SK-N-SH treated with all-trans-retinoic acid at 6 μM for 48 hours (cell line): Measurements from ENCODE around the gene SLC25A23.

Experiments
- ATAC-seq: fragments of 200-7000 bp; cut with Tn5 transposase; 3 replicates; pipeline ENCODE4 v1.9.1; 2020; ENCODE audit warnings: mild to moderate bottlenecking, moderate library complexity
- ARNTL ChIP-seq: fragments of 450-650 bp; formaldehyde crosslinking; IDR thresholded peaks from 2 replicates; pipeline ENCODE4 v1.5.0; 2020; ENCODE audit warnings: low read depth, mild to moderate bottlenecking, moderate library complexity, borderline replicate concordance
- BACH2 ChIP-seq: fragments of 250-450 bp; sonication (Bioruptor Pico); IDR thresholded peaks from 2 replicates; pipeline ENCODE4 v1.9.0; 2021; ENCODE audit warnings: mild to moderate bottlenecking, borderline replicate concordance
- CSDC2 ChIP-seq: fragments of 250-450 bp; sonication (Bioruptor Pico); IDR thresholded peaks from 2 replicates; pipeline ENCODE4 v1.5.0; 2020; ENCODE audit warnings: mild to moderate bottlenecking, moderate library complexity
- ESRRG ChIP-seq: fragments of 250-450 bp; sonication (Bioruptor Pico); IDR thresholded peaks from 2 replicates; pipeline ENCODE4 v1.6.1; 2021; ENCODE audit warnings: mild to moderate bottlenecking
- OSR1 ChIP-seq: fragments of 250-450 bp; sonication (Bioruptor Pico); IDR thresholded peaks from 2 replicates; pipeline ENCODE4 v1.8.0; 2022; ENCODE audit warnings: moderate library complexity, mild to moderate bottlenecking, inconsistent platforms
- PPARA ChIP-seq: fragments of 250-450 bp; sonication (Bioruptor Pico); IDR thresholded peaks from 2 replicates; pipeline ENCODE4 v1.5.0; 2020; ENCODE audit warnings: mild to moderate bottlenecking, borderline replicate concordance
- RARB ChIP-seq: fragments of 250-450 bp; sonication (Bioruptor Pico); IDR thresholded peaks from 2 replicates; pipeline ENCODE4 v1.8.0; 2021; ENCODE audit warnings: mild to moderate bottlenecking, moderate library complexity
- SNAI2 ChIP-seq: fragments of 250-450 bp; sonication (Bioruptor Pico); IDR thresholded peaks from 2 replicates; pipeline ENCODE4 v1.5.0; 2020; ENCODE audit warnings: mild to moderate bottlenecking, moderate library complexity
- TCF4 ChIP-seq: fragments of 250-450 bp; sonication (Bioruptor Pico); IDR thresholded peaks from 2 replicates; pipeline ENCODE4 v1.8.0; 2021; ENCODE audit warnings: mild to moderate bottlenecking, moderate library complexity, borderline replicate concordance
- ZFP3 ChIP-seq: fragments of 250-450 bp; sonication (Bioruptor Pico); IDR thresholded peaks from 2 replicates; pipeline ENCODE4 v1.5.0; 2020; ENCODE audit warnings: mild to moderate bottlenecking, moderate library complexity
- ZFP30 ChIP-seq: fragments of 450-650 bp; formaldehyde crosslinking; IDR thresholded peaks from 2 replicates; pipeline ENCODE4 v1.5.0; 2022; ENCODE audit warnings: mild to moderate bottlenecking, moderate library complexity
- ZNF565 ChIP-seq: fragments of 450-650 bp; formaldehyde crosslinking; conservative IDR thresholded peaks from 2 replicates; pipeline ENCODE4 v1.5.0; 2020; ENCODE audit warnings: low read depth, mild to moderate bottlenecking, moderate library complexity
- ZNF70 ChIP-seq: fragments of 450-650 bp; formaldehyde crosslinking; IDR thresholded peaks from 2 replicates; pipeline ENCODE4 v1.5.0; 2020; ENCODE audit warnings: mild to moderate bottlenecking, moderate library complexity
- ZNF8 ChIP-seq: fragments of 450-650 bp; formaldehyde crosslinking; IDR thresholded peaks from 2 replicates; pipeline ENCODE4 v1.5.0; 2020; ENCODE audit warnings: mild to moderate bottlenecking, moderate library complexity
- TF ChIP-seq, protein P1 (sequence below): fragments of 250-450 bp; sonication (Bioruptor Pico); IDR thresholded peaks from 2 replicates; pipeline ENCODE4 v1.5.1; 2020; ENCODE audit warnings: low read depth, mild to moderate bottlenecking, moderate library complexity
- TF ChIP-seq, protein P2 (sequence below): fragments of 250-450 bp; sonication (Bioruptor Pico); IDR thresholded peaks from 2 replicates; pipeline ENCODE4 v1.8.0; 2020; ENCODE audit warnings: mild to moderate bottlenecking, moderate library complexity, borderline replicate concordance
- TF ChIP-seq, protein P3 (sequence below): fragments of 250-450 bp; sonication (Bioruptor Pico); IDR thresholded peaks from 2 replicates; pipeline ENCODE4 v1.5.0; 2020; ENCODE audit warnings: mild to moderate bottlenecking, moderate library complexity
- TF ChIP-seq, protein P4 (sequence below): fragments of 250-450 bp; sonication (Bioruptor Pico); IDR thresholded peaks from 2 replicates; pipeline ENCODE4 v1.8.0; 2021; ENCODE audit warnings: low read depth, mild to moderate bottlenecking, moderate library complexity, borderline replicate concordance
- TF ChIP-seq, protein P5 (sequence below): fragments of 250-450 bp; sonication (Bioruptor Pico); IDR thresholded peaks from 2 replicates; pipeline ENCODE4 v1.5.1; 2021; ENCODE audit warnings: mild to moderate bottlenecking, moderate library complexity

Gene SLC25A23

DNA sequence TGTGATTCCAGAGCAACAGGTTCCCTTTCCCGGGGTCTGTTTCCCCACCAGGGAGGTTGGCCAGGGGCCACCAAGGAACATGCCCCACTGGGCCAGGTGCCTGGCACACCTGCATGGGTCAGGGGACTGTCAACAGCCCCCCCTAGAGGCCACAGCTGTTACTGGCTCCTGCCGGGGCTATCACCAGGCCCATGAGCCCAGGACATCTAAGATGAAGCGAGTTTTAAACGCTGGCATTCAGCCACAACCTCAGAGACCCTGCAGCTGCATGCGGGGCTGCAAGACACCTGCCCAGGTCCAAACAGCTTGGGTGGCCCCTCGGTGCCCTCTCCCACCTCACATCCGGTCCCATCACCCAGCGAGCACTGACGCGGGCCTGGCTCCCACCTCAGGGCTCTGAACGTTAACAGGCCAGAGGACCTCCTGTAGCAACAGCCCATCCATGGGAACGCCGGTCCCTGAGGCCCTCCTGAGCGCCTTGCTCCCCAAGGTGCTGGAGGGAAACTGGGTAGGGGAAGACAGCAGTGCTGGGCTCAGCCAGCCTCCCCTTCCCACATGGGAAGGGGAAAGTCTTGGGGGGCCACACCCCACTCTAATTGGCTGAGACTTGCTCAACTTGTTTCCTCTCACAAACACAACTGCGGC lies 47.0 kb downstream of the SLC25A23 start (continued):
- TF ChIP-seq, protein P1, sequence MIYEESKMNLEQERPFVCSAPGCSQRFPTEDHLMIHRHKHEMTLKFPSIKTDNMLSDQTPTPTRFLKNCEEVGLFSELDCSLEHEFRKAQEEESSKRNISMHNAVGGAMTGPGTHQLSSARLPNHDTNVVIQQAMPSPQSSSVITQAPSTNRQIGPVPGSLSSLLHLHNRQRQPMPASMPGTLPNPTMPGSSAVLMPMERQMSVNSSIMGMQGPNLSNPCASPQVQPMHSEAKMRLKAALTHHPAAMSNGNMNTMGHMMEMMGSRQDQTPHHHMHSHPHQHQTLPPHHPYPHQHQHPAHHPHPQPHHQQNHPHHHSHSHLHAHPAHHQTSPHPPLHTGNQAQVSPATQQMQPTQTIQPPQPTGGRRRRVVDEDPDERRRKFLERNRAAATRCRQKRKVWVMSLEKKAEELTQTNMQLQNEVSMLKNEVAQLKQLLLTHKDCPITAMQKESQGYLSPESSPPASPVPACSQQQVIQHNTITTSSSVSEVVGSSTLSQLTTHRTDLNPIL, result no peak
- TF ChIP-seq, protein P2, sequence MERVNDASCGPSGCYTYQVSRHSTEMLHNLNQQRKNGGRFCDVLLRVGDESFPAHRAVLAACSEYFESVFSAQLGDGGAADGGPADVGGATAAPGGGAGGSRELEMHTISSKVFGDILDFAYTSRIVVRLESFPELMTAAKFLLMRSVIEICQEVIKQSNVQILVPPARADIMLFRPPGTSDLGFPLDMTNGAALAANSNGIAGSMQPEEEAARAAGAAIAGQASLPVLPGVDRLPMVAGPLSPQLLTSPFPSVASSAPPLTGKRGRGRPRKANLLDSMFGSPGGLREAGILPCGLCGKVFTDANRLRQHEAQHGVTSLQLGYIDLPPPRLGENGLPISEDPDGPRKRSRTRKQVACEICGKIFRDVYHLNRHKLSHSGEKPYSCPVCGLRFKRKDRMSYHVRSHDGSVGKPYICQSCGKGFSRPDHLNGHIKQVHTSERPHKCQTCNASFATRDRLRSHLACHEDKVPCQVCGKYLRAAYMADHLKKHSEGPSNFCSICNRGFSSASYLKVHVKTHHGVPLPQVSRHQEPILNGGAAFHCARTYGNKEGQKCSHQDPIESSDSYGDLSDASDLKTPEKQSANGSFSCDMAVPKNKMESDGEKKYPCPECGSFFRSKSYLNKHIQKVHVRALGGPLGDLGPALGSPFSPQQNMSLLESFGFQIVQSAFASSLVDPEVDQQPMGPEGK (CRISPR knock-in tag), result no peak

DNA sequence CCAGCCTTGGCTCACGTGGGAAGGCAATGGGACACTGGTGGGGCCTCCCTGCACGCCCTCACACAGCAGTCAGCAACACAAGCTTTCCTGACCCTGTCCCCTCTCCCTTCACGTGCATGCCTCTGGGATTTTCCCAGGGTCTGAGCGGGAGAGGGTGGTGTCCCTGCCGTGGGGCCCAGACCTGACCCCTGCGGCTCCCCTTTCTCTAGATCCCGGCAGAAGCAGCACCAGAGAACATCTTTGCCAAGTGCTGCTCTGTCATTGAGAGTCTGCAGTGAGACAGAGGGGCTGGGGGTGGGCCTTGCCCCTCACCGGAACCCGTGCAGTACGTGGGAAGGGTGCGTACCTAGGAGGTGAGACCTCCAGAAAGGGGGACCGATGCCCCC lies 47.5 kb downstream of the SLC25A23 start:
- peak; percentile 23 for ATAC-seq
- TF ChIP-seq, protein P3, sequence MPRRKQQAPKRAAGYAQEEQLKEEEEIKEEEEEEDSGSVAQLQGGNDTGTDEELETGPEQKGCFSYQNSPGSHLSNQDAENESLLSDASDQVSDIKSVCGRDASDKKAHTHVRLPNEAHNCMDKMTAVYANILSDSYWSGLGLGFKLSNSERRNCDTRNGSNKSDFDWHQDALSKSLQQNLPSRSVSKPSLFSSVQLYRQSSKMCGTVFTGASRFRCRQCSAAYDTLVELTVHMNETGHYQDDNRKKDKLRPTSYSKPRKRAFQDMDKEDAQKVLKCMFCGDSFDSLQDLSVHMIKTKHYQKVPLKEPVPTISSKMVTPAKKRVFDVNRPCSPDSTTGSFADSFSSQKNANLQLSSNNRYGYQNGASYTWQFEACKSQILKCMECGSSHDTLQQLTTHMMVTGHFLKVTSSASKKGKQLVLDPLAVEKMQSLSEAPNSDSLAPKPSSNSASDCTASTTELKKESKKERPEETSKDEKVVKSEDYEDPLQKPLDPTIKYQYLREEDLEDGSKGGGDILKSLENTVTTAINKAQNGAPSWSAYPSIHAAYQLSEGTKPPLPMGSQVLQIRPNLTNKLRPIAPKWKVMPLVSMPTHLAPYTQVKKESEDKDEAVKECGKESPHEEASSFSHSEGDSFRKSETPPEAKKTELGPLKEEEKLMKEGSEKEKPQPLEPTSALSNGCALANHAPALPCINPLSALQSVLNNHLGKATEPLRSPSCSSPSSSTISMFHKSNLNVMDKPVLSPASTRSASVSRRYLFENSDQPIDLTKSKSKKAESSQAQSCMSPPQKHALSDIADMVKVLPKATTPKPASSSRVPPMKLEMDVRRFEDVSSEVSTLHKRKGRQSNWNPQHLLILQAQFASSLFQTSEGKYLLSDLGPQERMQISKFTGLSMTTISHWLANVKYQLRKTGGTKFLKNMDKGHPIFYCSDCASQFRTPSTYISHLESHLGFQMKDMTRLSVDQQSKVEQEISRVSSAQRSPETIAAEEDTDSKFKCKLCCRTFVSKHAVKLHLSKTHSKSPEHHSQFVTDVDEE (CRISPR knock-in tag), result no peak
- TF ChIP-seq ZFP30 (CRISPR knock-in tag) (no peak), ZNF8 (CRISPR knock-in tag) (no peak), ZNF70 (CRISPR knock-in tag) (no peak)
- TF ChIP-seq, protein P4, sequence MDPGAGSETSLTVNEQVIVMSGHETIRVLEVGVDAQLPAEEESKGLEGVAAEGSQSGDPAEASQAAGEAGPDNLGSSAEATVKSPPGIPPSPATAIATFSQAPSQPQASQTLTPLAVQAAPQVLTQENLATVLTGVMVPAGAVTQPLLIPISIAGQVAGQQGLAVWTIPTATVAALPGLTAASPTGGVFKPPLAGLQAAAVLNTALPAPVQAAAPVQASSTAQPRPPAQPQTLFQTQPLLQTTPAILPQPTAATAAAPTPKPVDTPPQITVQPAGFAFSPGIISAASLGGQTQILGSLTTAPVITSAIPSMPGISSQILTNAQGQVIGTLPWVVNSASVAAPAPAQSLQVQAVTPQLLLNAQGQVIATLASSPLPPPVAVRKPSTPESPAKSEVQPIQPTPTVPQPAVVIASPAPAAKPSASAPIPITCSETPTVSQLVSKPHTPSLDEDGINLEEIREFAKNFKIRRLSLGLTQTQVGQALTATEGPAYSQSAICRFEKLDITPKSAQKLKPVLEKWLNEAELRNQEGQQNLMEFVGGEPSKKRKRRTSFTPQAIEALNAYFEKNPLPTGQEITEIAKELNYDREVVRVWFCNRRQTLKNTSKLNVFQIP (CRISPR knock-in tag), result no peak
- TF ChIP-seq, protein P5, sequence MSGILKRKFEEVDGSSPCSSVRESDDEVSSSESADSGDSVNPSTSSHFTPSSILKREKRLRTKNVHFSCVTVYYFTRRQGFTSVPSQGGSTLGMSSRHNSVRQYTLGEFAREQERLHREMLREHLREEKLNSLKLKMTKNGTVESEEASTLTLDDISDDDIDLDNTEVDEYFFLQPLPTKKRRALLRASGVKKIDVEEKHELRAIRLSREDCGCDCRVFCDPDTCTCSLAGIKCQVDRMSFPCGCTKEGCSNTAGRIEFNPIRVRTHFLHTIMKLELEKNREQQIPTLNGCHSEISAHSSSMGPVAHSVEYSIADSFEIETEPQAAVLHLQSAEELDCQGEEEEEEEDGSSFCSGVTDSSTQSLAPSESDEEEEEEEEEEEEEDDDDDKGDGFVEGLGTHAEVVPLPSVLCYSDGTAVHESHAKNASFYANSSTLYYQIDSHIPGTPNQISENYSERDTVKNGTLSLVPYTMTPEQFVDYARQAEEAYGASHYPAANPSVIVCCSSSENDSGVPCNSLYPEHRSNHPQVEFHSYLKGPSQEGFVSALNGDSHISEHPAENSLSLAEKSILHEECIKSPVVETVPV (CRISPR knock-in tag), result no peak

DNA sequence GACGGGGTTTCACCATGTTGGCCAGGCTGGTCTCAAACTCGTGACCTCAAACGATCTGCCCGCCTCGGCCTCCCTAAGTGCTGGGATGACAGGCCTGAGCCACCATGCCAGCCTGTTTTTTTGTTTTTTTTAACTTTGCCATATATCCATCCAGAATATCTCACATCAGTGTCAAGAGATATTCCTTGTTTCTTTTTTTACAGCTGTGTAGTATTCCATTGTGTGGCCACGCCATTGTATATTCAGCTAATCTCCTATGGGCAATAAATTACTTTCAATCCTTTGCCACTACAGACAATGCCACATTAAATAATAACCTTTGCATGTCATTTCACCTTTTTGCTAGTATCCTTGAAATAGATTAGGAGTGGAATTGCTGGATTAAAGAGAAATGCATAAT lies 50.2 kb downstream of the SLC25A23 start:
- no peak for ATAC-seq
- TF ChIP-seq ZNF8 (CRISPR knock-in tag) (no peak), RARB (CRISPR knock-in tag) (no peak), ZNF565 (CRISPR knock-in tag) (no peak), TCF4 (CRISPR knock-in tag) (no peak)
- TF ChIP-seq, all 23 proteins: peak for 0

DNA sequence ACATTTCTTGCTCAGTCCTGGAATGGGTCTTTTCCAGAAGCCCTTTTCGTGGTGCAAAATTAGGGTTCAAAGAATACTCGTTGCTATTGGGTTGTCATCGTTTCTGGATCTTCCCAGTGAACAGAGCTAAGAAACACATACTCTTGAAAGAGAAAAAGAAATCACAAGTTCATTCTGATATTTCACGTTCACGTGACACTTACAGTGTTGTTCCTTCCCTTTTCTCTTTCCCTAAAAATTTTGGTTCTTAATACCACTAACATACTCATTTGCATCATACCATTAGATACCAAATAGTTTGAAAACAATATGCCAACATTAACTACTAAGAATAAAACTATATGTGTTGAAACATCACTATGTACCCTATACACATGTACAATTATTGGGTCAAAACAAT lies 53.2 kb downstream of the SLC25A23 start:
- no peak for ATAC-seq
- TF ChIP-seq ZNF565 (CRISPR knock-in tag) (no peak), PPARA (CRISPR knock-in tag) (no peak), BACH2 (CRISPR knock-in tag) (no peak), CSDC2 (CRISPR knock-in tag) (no peak), ZFP30 (CRISPR knock-in tag) (no peak), RARB (CRISPR knock-in tag) (no peak), ARNTL (CRISPR knock-in tag) (no peak), ZFP3 (CRISPR knock-in tag) (no peak), SNAI2 (CRISPR knock-in tag) (no peak), TCF4 (CRISPR knock-in tag) (no peak), OSR1 (CRISPR knock-in tag) (no peak), ESRRG (CRISPR knock-in tag) (no peak)
- TF ChIP-seq, protein P1, result no peak
- TF ChIP-seq, protein P3 (CRISPR knock-in tag), result no peak
- TF ChIP-seq, protein P4 (CRISPR knock-in tag), result no peak
